Smooth muscle cell (in vitro differentiated cells): ENCODE measurements around the gene SAMD9L. TPM values are rescaled to one million over a fixed set of nuclear protein-coding genes. Genes with fewer than 3 reads are reported as not detected.

ENCODE experiments used
- DNase-seq: peaks from one replicate; lab custom pipeline; 2025; ENCODE audit not compliant: unreplicated experiment; lab: John Stamatoyannopoulos, UW
- H2AFZ ChIP-seq: fragments of 200-600 bp; sonication (generic); 2 replicates; pipeline ENCODE4 v1.6.0; 2016; ENCODE audit warnings: antibody characterized with exemption, low read depth, mild to moderate bottlenecking
- H3F3A ChIP-seq: fragments of 200-600 bp; sonication (generic); 2 replicates; pipeline ENCODE4 v1.6.0; 2017; ENCODE audit warnings: antibody characterized with exemption, low read depth
- H3K27ac ChIP-seq: fragments of 200-600 bp; sonication (generic); 2 replicates; pipeline ENCODE4 v1.5.1; 2016; ENCODE audit warnings: low read depth, mild to moderate bottlenecking
- H3K27me3 ChIP-seq: fragments of 200-600 bp; sonication (generic); 2 replicates; pipeline ENCODE4 v1.6.1; 2016; ENCODE audit warnings: low read depth, mild to moderate bottlenecking
- H3K36me3 ChIP-seq: fragments of 200-600 bp; sonication (generic); 2 replicates; pipeline ENCODE4 v1.5.1; 2016; ENCODE audit warnings: low read depth
- H3K4me1 ChIP-seq: fragments of 200-600 bp; sonication (generic); 2 replicates; pipeline ENCODE4 v1.5.1; 2016; ENCODE audit warnings: low read depth
- H3K4me2 ChIP-seq: fragments of 200-600 bp; sonication (generic); 2 replicates; pipeline ENCODE4 v1.6.0; 2016; ENCODE audit warnings: mild to moderate bottlenecking
- H3K4me3 ChIP-seq: fragments of 200-600 bp; sonication (generic); 2 replicates; pipeline ENCODE4 v1.5.1; 2016; ENCODE audit warnings: mild to moderate bottlenecking
- H3K79me2 ChIP-seq: fragments of 200-600 bp; sonication (generic); 2 replicates; pipeline ENCODE4 v1.6.0; 2016; ENCODE audit warnings: low read depth, mild to moderate bottlenecking
- H3K9ac ChIP-seq: fragments of 200-600 bp; sonication (generic); 2 replicates; pipeline ENCODE4 v1.6.0; 2016; ENCODE audit warnings: low read depth
- H3K9me3 ChIP-seq: fragments of 200-600 bp; sonication (generic); replicated peaks from 2 replicates; pipeline ENCODE4 v1.5.1; 2016; ENCODE audit warnings: low read depth
- H4K20me1 ChIP-seq: fragments of 200-600 bp; sonication (generic); 2 replicates; pipeline ENCODE4 v1.6.0; 2016; ENCODE audit warnings: low read depth
- WGBS: methylation state at CpG from one replicate; pipeline ENCODE4 v1.1.7; 2016; ENCODE audit warnings: low lambda C conversion rate; 5-methylcytosine and 5-hydroxymethylcytosine counted together
- polyA plus RNA-seq: library from polyadenylated mRNA; unstranded; fragments of >200 nt; fragmentation: Nextera tagmentation; extraction: Ambion mirVana; gene quantifications from 2 replicates; pipeline ENCODE4 v1.2.1, GENCODE V29; 2016
- total RNA-seq: library from RNA; depleted of rRNA; stranded (reverse); fragments of >200 nt; gene quantifications from 2 replicates; pipeline ENCODE4 v1.2.3, GENCODE V29; 2014
- TF ChIP-seq, protein P1 (sequence below): fragments of 200-600 bp; sonication (generic); IDR thresholded peaks from 2 replicates; pipeline ENCODE4 v1.5.1; 2017; ENCODE audit warnings: borderline replicate concordance, mild to moderate bottlenecking, antibody characterized with exemption; ENCODE audit not compliant: insufficient read depth, poor library complexity, severe bottlenecking

SAMD9L gene
- total and polyA plus RNA-seq, 2 experiments from 2014 or later = 0.31 to 2.7 TPM

DNA sequence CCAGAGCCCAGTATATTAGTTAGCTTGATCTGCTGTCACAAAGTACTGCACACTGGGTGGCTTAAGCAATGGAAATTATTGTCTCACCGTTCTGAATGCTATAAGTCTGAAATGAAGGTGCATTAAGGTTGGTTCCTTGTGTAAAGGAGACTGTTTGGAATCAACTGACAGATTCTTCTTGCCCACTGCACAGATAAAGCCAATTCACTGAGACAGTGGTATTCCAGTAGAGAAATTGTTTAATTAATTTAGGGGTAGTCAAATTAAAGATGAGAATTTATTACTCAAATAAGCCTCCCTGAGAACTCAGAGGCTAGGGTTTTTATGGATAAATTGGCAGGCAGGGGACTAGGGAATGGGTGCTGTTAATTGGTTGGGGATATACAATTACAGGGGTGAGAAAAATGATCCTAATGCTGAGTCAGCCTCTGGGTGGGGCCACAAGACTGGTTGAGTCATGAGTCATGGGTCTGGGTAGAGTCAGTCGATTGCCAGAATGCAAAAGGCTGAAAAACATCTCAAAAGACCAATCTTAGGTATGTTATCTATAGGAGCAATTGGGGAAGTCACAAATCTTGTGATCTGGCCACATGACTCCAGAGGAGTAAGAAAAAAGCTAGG lies 23.5 kb upstream of the SAMD9L start:
- TF ChIP-seq, protein P1, sequence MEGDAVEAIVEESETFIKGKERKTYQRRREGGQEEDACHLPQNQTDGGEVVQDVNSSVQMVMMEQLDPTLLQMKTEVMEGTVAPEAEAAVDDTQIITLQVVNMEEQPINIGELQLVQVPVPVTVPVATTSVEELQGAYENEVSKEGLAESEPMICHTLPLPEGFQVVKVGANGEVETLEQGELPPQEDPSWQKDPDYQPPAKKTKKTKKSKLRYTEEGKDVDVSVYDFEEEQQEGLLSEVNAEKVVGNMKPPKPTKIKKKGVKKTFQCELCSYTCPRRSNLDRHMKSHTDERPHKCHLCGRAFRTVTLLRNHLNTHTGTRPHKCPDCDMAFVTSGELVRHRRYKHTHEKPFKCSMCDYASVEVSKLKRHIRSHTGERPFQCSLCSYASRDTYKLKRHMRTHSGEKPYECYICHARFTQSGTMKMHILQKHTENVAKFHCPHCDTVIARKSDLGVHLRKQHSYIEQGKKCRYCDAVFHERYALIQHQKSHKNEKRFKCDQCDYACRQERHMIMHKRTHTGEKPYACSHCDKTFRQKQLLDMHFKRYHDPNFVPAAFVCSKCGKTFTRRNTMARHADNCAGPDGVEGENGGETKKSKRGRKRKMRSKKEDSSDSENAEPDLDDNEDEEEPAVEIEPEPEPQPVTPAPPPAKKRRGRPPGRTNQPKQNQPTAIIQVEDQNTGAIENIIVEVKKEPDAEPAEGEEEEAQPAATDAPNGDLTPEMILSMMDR = no peak
- H3K27me3 ChIP-seq = no peaks in the 10 kb centered on the region
- H3K79me2 ChIP-seq = no peaks in the 10 kb centered on the region
- no peak overlapping the region for H3K4me3 ChIP-seq
- H3K36me3 ChIP-seq = no peaks in the 10 kb centered on the region
- no peak overlapping the region for H2AFZ ChIP-seq
- 67% methylated on average over 2 of the region's 2 CpGs for WGBS
- no peak overlapping the region for H3K9ac ChIP-seq
- H3K4me1 ChIP-seq = no peaks in the 10 kb centered on the region
- DNase-seq = no peak
- no peaks in the 10 kb centered on the region for H4K20me1 ChIP-seq
- no peak overlapping the region for H3K4me2 ChIP-seq
- H3F3A ChIP-seq = no peaks in the 10 kb centered on the region
- no peaks in the 10 kb centered on the region for H3K9me3 ChIP-seq
- H3K27ac ChIP-seq = no peak overlapping the region

DNA sequence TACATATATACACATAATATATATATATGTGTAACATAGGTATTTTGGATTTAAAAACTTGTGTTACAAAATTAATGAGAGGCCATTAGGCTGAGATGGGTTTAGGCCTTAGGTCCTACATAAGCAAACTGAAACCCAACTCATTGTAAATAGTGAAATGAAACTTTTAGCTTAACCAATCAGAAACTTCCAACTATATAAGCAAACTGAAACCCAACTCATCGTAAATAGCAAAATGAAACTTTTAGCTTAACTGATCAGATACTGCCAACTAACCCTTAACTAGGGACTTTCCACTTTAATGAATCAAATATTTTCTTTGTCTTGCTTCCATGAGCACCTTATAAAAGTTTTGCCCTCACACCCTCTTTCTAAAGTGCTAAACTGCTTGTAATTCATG lies 17.3 kb upstream of the SAMD9L start:
- no peak overlapping the region for H2AFZ ChIP-seq
- 86% methylated on average over 1 of the region's 1 CpG for WGBS
- H3K9ac ChIP-seq = no peak overlapping the region
- TF ChIP-seq, protein P1 = no peak
- H3F3A ChIP-seq = no peaks in the 10 kb centered on the region
- H3K36me3 ChIP-seq = no peaks in the 10 kb centered on the region
- H3K9me3 ChIP-seq = no peaks in the 10 kb centered on the region
- H4K20me1 ChIP-seq = no peaks in the 10 kb centered on the region
- no peaks in the 10 kb centered on the region for H3K79me2 ChIP-seq
- H3K27ac ChIP-seq = no peak overlapping the region
- no peak overlapping the region for H3K4me2 ChIP-seq
- no peak overlapping the region for H3K4me3 ChIP-seq
- H3K27me3 ChIP-seq = no peaks in the 10 kb centered on the region
- no peaks in the 10 kb centered on the region for H3K4me1 ChIP-seq
- no peak for DNase-seq

DNA sequence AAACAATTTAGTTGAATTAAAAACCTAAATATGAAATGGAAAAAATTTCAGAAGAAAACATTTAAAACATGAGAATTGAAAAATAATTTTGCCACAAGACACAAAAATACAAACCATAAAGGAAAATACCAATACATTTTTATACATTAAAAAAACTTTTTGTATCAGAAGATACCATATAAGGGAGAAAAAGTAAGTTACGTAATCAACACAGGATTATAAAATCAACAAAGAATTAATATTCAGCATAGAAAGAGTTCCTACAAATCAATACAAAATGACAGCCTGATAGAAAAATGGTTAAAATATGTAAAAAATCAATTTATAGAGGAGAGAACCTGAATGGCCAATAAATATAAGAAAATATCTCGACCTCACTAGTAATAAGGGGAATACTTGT lies 16.6 kb upstream of the SAMD9L start:
- H4K20me1 ChIP-seq = no peaks in the 10 kb centered on the region
- no peaks in the 10 kb centered on the region for H3K27me3 ChIP-seq
- no peaks in the 10 kb centered on the region for H3K36me3 ChIP-seq
- H3K9ac ChIP-seq = no peak overlapping the region
- H3K4me1 ChIP-seq = no peaks in the 10 kb centered on the region
- H3K27ac ChIP-seq = no peak overlapping the region
- no peak overlapping the region for H2AFZ ChIP-seq
- TF ChIP-seq, protein P1 = no peak
- H3K9me3 ChIP-seq = no peaks in the 10 kb centered on the region
- no peak overlapping the region for H3K4me3 ChIP-seq
- DNase-seq = no peak
- WGBS = 91% methylated on average over 2 of the region's 2 CpGs
- H3K4me2 ChIP-seq = no peak overlapping the region
- H3F3A ChIP-seq = no peaks in the 10 kb centered on the region
- no peaks in the 10 kb centered on the region for H3K79me2 ChIP-seq

DNA sequence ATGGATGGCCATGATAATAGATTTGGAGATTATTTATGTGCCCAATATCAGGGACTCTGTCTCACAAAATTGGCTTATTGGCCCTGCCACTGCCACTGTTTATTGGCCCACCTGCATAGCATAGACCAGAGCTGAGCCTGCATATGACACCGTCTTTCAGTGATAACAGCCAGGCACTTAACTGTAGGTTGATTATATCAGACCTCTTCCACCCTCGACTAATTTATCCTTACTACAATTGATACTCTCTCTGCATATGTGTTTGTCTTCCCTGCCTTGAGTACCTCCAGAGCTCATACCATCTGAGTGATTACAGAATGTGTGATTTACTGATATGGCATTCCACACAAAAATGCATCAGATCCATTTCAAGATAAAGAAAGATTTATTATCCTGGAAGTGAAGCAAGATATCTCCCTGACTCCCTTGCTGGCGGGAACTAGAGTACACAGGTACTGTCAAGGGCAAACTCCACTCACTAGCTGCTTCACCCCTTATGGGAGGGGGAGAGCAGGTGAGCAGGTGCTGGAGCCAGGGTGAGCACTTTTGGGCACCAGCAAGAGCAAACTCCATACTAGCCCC lies 13.1 kb upstream of the SAMD9L start:
- Histone ChIP-seq H3K9me3 (no peaks in the 10 kb centered on the region), H3K4me2 (no peak overlapping the region), H3F3A (no peaks in the 10 kb centered on the region), H2AFZ (no peak overlapping the region), H3K4me3 (no peak overlapping the region), H4K20me1 (no peaks in the 10 kb centered on the region), H3K27me3 (no peaks in the 10 kb centered on the region), H3K79me2 (no peaks in the 10 kb centered on the region), H3K27ac (no peak overlapping the region), H3K4me1 (no peaks in the 10 kb centered on the region), H3K36me3 (no peaks in the 10 kb centered on the region), H3K9ac (no peak overlapping the region)
- DNase-seq = no peak
- TF ChIP-seq, protein P1 = no peak
- WGBS = 74% methylated on average over 3 of the region's 3 CpGs
